ENCODE results near the gene LMNA.
A peak's percentile ranks its signal among the peaks of the same experiment; 100 is the strongest.

Gene LMNA

GRCh38 chr1:156081180-156081916 is 33.2 kb upstream of the LMNA start:
- peak overlapping the region; percentile 79 for H3K4me3 ChIP-seq (ENCODE audit: control insufficient read depth, low read depth, low read length)
- no peak for DNase-seq (ENCODE audit: low read depth)
- TF ChIP-seq, protein P1, sequence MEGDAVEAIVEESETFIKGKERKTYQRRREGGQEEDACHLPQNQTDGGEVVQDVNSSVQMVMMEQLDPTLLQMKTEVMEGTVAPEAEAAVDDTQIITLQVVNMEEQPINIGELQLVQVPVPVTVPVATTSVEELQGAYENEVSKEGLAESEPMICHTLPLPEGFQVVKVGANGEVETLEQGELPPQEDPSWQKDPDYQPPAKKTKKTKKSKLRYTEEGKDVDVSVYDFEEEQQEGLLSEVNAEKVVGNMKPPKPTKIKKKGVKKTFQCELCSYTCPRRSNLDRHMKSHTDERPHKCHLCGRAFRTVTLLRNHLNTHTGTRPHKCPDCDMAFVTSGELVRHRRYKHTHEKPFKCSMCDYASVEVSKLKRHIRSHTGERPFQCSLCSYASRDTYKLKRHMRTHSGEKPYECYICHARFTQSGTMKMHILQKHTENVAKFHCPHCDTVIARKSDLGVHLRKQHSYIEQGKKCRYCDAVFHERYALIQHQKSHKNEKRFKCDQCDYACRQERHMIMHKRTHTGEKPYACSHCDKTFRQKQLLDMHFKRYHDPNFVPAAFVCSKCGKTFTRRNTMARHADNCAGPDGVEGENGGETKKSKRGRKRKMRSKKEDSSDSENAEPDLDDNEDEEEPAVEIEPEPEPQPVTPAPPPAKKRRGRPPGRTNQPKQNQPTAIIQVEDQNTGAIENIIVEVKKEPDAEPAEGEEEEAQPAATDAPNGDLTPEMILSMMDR (conservative IDR thresholded peaks at IDR 0.05; ENCODE audit: control insufficient read depth, insufficient read depth, low read depth, low read length), result no peak

DNA sequence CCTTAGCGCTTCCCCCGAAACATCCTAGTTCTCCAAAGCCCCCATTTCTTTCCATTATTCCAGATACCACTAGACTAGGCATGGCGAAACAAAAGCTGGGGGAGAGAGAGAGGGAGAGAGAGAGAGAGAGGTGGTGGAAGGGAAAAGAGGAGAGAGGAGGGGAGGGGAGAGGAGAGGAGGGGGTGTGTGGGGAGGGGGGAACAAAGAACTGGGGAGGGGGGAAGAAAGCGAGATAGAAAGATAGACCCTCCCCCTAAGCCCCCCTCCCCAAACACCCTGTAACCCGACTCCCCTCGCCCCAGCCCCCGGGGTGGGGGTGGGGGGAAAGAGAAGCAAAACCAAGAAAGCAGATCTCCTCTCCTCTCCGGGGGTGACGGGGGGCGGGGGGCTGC is 32.6 kb upstream of the LMNA start:
- no peak for DNase-seq (ENCODE audit: low read depth)
- H3K4me3 ChIP-seq (ENCODE audit: control insufficient read depth, low read depth, low read length), result peak overlapping the region; percentile 79
- TF ChIP-seq, protein P1 (conservative IDR thresholded peaks at IDR 0.05; ENCODE audit: control insufficient read depth, insufficient read depth, low read depth, low read length), result no peak

GRCh38 chr1:156082309-156083091 is 32.0 kb upstream of the LMNA start, which contains the start of gene MEX3A:
MEX3A (minus strand) TSS chr1:156082465; CDS start chr1:156081998, 467 bp downstream.
- peak within 1 kb of the TSS; percentile 79 for H3K4me3 ChIP-seq (ENCODE audit: control insufficient read depth, low read depth, low read length)
- DNase-seq (ENCODE audit: low read depth), result peak; percentile 47

DNA sequence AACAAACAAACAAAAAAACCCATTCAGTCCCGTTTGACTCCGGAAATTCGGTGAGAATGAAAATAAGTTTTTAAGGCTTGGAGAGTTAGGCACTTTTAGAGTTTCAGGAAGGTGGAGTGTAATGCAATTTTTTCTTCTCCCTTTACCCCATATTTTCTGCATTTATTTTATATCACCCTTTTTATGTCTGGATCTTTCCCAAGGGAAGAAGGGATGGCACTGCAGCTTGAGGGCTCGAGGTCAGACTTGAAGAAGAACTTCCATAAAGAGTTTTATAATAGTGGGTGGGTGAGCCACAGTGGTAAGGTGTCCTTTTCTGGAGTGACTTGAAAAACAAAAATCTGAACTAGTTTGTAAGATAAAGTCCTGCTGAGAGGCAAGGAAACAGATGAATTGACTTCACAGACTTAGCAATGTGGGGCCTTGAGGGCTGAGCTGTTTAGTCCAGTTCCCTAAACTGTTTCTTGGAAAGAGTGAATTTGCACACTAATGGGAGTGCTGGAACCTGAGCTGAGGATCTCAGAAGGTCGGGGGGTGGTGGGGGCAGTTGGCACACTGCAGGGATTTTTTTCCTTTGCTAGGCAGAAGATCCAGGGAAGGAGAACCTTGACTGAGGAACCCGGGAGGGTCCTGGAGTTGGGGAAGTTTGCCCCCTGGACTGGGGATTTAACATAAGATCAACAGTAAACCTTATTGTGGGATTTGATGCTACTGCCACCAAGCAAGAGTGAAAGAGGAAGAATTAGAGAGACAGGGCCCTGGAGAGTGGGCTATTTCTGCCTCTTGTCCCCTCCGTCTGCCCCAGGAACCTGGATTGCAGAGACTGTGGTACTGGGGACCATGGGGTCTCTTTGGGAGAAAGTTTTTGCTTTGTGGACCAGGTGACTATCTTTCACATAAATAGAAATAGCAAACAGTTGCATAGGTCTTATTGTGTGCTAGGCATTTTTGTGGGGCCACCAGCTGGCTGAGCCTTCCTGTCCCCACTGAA is 30.4 kb upstream of the LMNA start:
- no peak for DNase-seq (ENCODE audit: low read depth)
- TF ChIP-seq, protein P1 (conservative IDR thresholded peaks at IDR 0.05; ENCODE audit: control insufficient read depth, insufficient read depth, low read depth, low read length), result no peak
- no peak overlapping the region for H3K4me3 ChIP-seq (ENCODE audit: control insufficient read depth, low read depth, low read length)

More at GRCh38 chr1:156082309-156083091, 32.0 kb upstream of the LMNA start, which contains the start of gene MEX3A:
- TF ChIP-seq, protein P1 (conservative IDR thresholded peaks at IDR 0.05; ENCODE audit: control insufficient read depth, insufficient read depth, low read depth, low read length), result no peak

DNA sequence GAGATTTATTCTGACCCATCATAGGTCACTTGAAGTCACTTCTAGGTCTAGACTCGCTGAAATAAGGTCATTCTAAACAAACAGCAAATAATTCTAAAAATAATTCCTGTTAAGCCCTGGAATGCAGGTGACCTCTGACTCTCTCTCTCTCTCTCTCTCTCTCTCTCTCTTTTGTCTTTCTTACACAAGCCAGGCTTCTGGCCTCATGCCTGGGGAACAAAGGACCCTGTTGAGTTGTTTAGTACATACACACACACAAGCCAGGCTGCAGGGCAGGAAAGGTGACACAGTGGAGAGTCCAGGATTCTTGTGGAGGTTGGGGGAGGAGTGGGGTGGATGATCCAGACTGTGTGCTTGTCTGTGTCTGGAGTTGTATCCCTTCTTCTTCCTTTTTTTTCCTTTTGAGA is 28.3 kb upstream of the LMNA start:
- no peak overlapping the region for H3K4me3 ChIP-seq (ENCODE audit: control insufficient read depth, low read depth, low read length)
- TF ChIP-seq, protein P1 (conservative IDR thresholded peaks at IDR 0.05; ENCODE audit: control insufficient read depth, insufficient read depth, low read depth, low read length), result no peak
- peak; percentile 25 for DNase-seq (ENCODE audit: low read depth)

DNA sequence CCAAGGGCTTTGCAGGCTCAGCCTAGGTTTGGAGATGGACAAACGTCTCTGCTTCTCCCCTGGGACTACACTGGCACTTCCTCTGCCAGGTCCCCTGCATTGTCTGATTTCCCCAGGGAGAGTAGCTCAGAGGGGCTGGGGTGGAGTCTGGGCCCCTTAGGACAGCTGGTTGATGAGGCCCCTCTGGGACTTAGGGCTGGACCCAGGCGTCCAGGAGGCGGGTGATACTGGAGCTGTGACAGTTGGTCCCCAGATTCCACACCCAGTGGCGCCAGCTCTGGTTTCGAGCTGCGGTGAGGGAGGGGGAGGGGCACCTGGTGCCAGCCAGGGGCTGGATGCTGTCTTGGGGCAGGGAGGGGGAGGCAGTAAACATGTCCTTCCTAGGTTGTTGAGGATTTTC is 24.8 kb upstream of the LMNA start:
- TF ChIP-seq, protein P1 (conservative IDR thresholded peaks at IDR 0.05; ENCODE audit: control insufficient read depth, insufficient read depth, low read depth, low read length), result no peak
- no peak for DNase-seq (ENCODE audit: low read depth)
- H3K4me3 ChIP-seq (ENCODE audit: control insufficient read depth, low read depth, low read length), result no peak overlapping the region

Data from fibroblast of mammary gland (primary cell).